T-helper 1 cell treated with Interleukin-12 subunit alpha and Interleukin-12 subunit beta and Interleukin-4 antibody, amounts not matched to agents 30 μg/mL and 1 μg/mL, for 36 hours (primary cell): ENCODE data around the gene ZNF841.
"Not testable (repeated sequence)": the region's sequence is repeated elsewhere in the genome, so short reads cannot be mapped to it uniquely, and the experiment has no call there.

ENCODE experiments used
- H3K27ac Mint-ChIP-seq: one replicate; pipeline ENCODE4 v1.8.0; 2021; ENCODE audit warnings: mild to moderate bottlenecking, mixed read lengths
- H3K27me3 Mint-ChIP-seq: one replicate; pipeline ENCODE4 v1.8.0; 2021; ENCODE audit warnings: low read depth, mixed read lengths
- H3K36me3 Mint-ChIP-seq: one replicate; pipeline ENCODE4 v1.8.0; 2021; ENCODE audit warnings: low read depth, mixed read lengths
- H3K4me1 Mint-ChIP-seq: one replicate; pipeline ENCODE4 v1.8.0; 2021; ENCODE audit warnings: low read depth, mixed read lengths
- H3K4me3 Mint-ChIP-seq: one replicate; pipeline ENCODE4 v1.8.0; 2021; ENCODE audit warnings: mild to moderate bottlenecking, moderate library complexity, mixed read lengths
- H3K9me3 Mint-ChIP-seq: one replicate; pipeline ENCODE4 v1.8.0; 2021; ENCODE audit warnings: mixed read lengths

Gene ZNF841

GRCh38 chr19:52101866-52102562, 6.4 kb upstream of the ZNF841 start:
- H3K36me3 Mint-ChIP-seq, result peaks cover 2% of the 10 kb centered on the region
- H3K27me3 Mint-ChIP-seq, result no peaks in the 10 kb centered on the region
- H3K4me3 Mint-ChIP-seq, result no peak overlapping the region
- no peaks in the 10 kb centered on the region for H3K4me1 Mint-ChIP-seq
- no peak overlapping the region for H3K27ac Mint-ChIP-seq
- H3K9me3 Mint-ChIP-seq, result peaks cover 46% of the 10 kb centered on the region

- Mint-ChIP-seq H3K4me1 (peaks cover 10% of the 10 kb centered on the region), H3K9me3 (peaks cover 54% of the 10 kb centered on the region), H3K27ac (no peak overlapping the region), H3K27me3 (no peaks in the 10 kb centered on the region), H3K36me3 (peaks cover 11% of the 10 kb centered on the region), H3K4me3 (no peak overlapping the region)
These were observed 4.1 kb upstream of the ZNF841 start for GRCh38 chr19:52099497-52100138.

- peaks cover 75% of the 10 kb centered on the region for H3K9me3 Mint-ChIP-seq
These were observed 851 bp upstream of the ZNF841 start for GRCh38 chr19:52096416-52096815.

GRCh38 chr19:52094526-52095130, 937 bp downstream of the ZNF841 start:
- Mint-ChIP-seq H3K4me1 (peaks cover 24% of the 10 kb centered on the region), H3K36me3 (peaks cover 57% of the 10 kb centered on the region), H3K27me3 (no peaks in the 10 kb centered on the region), H3K4me3 (peak overlapping the region; percentile 96), H3K9me3 (peaks cover 85% of the 10 kb centered on the region), H3K27ac (peak overlapping the region; percentile 96)

More at GRCh38 chr19:52096416-52096815, 851 bp upstream of the ZNF841 start:
- peaks cover 24% of the 10 kb centered on the region for H3K4me1 Mint-ChIP-seq
- H3K36me3 Mint-ChIP-seq, result peaks cover 40% of the 10 kb centered on the region
- not testable (repeated sequence) for H3K27me3 Mint-ChIP-seq, H3K27ac Mint-ChIP-seq
- peak overlapping the region; percentile 96 for H3K4me3 Mint-ChIP-seq

- Mint-ChIP-seq H3K4me3 (no peak overlapping the region), H3K36me3 (peaks cover 94% of the 10 kb centered on the region), H3K27me3 (no peaks in the 10 kb centered on the region), H3K27ac (no peak overlapping the region), H3K4me1 (no peaks in the 10 kb centered on the region), H3K9me3 (peaks cover 84% of the 10 kb centered on the region)
These were observed 9.1 kb downstream of the ZNF841 start for GRCh38 chr19:52086481-52086880.

- Mint-ChIP-seq H3K4me3 (no peak overlapping the region), H3K4me1 (no peaks in the 10 kb centered on the region), H3K27ac (no peak overlapping the region), H3K9me3 (peaks cover 86% of the 10 kb centered on the region), H3K36me3 (peaks cover 84% of the 10 kb centered on the region), H3K27me3 (no peaks in the 10 kb centered on the region)
These were observed 25.1 kb downstream of the ZNF841 start for GRCh38 chr19:52070496-52070895.

GRCh38 chr19:52069653-52070052, 25.9 kb downstream of the ZNF841 start:
- H3K4me1 Mint-ChIP-seq, result no peaks in the 10 kb centered on the region

GRCh38 chr19:52066258-52066863, 29.2 kb downstream of the ZNF841 start:
- Mint-ChIP-seq H3K36me3 (peaks cover 59% of the 10 kb centered on the region), H3K4me3 (no peak overlapping the region), H3K9me3 (peaks cover 72% of the 10 kb centered on the region), H3K4me1 (no peaks in the 10 kb centered on the region), H3K27ac (no peak overlapping the region), H3K27me3 (no peaks in the 10 kb centered on the region)

More at GRCh38 chr19:52069653-52070052, 25.9 kb downstream of the ZNF841 start:
- H3K9me3 Mint-ChIP-seq, result peaks cover 86% of the 10 kb centered on the region
- no peak overlapping the region for H3K27ac Mint-ChIP-seq
- H3K4me3 Mint-ChIP-seq, result no peak overlapping the region
- peaks cover 83% of the 10 kb centered on the region for H3K36me3 Mint-ChIP-seq
- H3K27me3 Mint-ChIP-seq, result no peaks in the 10 kb centered on the region

GRCh38 chr19:52065399-52065798, 30.2 kb downstream of the ZNF841 start:
- H3K36me3 Mint-ChIP-seq, result peaks cover 49% of the 10 kb centered on the region
- H3K9me3 Mint-ChIP-seq, result peaks cover 72% of the 10 kb centered on the region
- no peak overlapping the region for H3K4me3 Mint-ChIP-seq
- H3K27ac Mint-ChIP-seq, result no peak overlapping the region
- H3K27me3 Mint-ChIP-seq, result no peaks in the 10 kb centered on the region
- no peaks in the 10 kb centered on the region for H3K4me1 Mint-ChIP-seq

- Mint-ChIP-seq H3K9me3 (peaks cover 88% of the 10 kb centered on the region), H3K36me3 (peaks cover 26% of the 10 kb centered on the region)
- not testable (repeated sequence) for H3K4me3 Mint-ChIP-seq, H3K27me3 Mint-ChIP-seq, H3K4me1 Mint-ChIP-seq, H3K27ac Mint-ChIP-seq
These were observed 39.1 kb downstream of the ZNF841 start for GRCh38 chr19:52056480-52056879.

GRCh38 chr19:52051736-52052135, 43.8 kb downstream of the ZNF841 start:
- H3K27me3 Mint-ChIP-seq, H3K27ac Mint-ChIP-seq, H3K4me3 Mint-ChIP-seq: not testable (repeated sequence)
- H3K4me1 Mint-ChIP-seq, result peaks cover 16% of the 10 kb centered on the region
- peaks cover 73% of the 10 kb centered on the region for H3K9me3 Mint-ChIP-seq
- peaks cover 38% of the 10 kb centered on the region for H3K36me3 Mint-ChIP-seq

GRCh38 chr19:52048555-52049501, 46.7 kb downstream of the ZNF841 start, which contains the start of gene ZNF432:
ZNF432 (minus strand) TSS chr19:52048838; CDS start chr19:52046868, 1,970 bp downstream.
- peaks cover 48% of the 10 kb centered on the region for H3K36me3 Mint-ChIP-seq
- peak within 1 kb of the TSS; percentile 100 for H3K27ac Mint-ChIP-seq
- peaks cover 16% of the 10 kb centered on the region for H3K4me1 Mint-ChIP-seq
- no peaks in the 10 kb centered on the region for H3K27me3 Mint-ChIP-seq
- peaks cover 63% of the 10 kb centered on the region for H3K9me3 Mint-ChIP-seq
- peak within 1 kb of the TSS; percentile 99 for H3K4me3 Mint-ChIP-seq

- Mint-ChIP-seq H3K27me3 (no peaks in the 10 kb centered on the region), H3K9me3 (peaks cover 73% of the 10 kb centered on the region), H3K27ac (no peak overlapping the region), H3K4me1 (no peaks in the 10 kb centered on the region), H3K4me3 (no peak overlapping the region), H3K36me3 (peaks cover 91% of the 10 kb centered on the region)
These were observed 56.4 kb downstream of the ZNF841 start for GRCh38 chr19:52039169-52039568.
